GM10266 (cell line): Measurements from ENCODE around the gene CLEC18B.

Experiments
- DNase-seq: peaks from one replicate; pipeline ENCODE4 v3.0.0; 2012; ENCODE audit errors: extremely low spot score
- TF ChIP-seq, protein P1 (sequence below): IDR thresholded peaks from 2 replicates; pipeline ENCODE4 v1.5.1; 2012; ENCODE audit warnings: mild to moderate bottlenecking, low read depth; ENCODE audit not compliant: control insufficient read depth, insufficient read depth; ENCODE audit errors: missing control alignments

The CLEC18B gene

DNA sequence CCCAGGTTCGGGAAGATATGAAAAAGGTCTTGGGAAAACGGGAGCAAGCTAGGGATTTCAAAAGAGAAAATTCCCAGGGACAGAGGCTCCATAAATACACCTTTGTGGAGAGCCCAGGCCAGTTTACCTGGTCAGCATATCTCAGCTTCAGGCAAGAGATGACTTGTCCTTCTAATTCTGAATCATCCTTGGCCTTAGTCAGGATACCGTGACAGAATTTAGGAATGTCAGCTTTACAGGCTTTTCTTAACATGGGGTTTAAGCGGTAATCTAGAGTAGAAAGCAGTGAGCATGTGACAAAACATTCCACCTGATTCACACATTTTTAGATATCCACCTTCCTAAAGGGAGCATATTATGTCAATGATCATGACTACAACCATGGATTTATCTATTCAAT is 41.1 kb upstream of the CLEC18B start:
- TF ChIP-seq, protein P1, sequence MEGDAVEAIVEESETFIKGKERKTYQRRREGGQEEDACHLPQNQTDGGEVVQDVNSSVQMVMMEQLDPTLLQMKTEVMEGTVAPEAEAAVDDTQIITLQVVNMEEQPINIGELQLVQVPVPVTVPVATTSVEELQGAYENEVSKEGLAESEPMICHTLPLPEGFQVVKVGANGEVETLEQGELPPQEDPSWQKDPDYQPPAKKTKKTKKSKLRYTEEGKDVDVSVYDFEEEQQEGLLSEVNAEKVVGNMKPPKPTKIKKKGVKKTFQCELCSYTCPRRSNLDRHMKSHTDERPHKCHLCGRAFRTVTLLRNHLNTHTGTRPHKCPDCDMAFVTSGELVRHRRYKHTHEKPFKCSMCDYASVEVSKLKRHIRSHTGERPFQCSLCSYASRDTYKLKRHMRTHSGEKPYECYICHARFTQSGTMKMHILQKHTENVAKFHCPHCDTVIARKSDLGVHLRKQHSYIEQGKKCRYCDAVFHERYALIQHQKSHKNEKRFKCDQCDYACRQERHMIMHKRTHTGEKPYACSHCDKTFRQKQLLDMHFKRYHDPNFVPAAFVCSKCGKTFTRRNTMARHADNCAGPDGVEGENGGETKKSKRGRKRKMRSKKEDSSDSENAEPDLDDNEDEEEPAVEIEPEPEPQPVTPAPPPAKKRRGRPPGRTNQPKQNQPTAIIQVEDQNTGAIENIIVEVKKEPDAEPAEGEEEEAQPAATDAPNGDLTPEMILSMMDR, result no peak
- no peak for DNase-seq

DNA sequence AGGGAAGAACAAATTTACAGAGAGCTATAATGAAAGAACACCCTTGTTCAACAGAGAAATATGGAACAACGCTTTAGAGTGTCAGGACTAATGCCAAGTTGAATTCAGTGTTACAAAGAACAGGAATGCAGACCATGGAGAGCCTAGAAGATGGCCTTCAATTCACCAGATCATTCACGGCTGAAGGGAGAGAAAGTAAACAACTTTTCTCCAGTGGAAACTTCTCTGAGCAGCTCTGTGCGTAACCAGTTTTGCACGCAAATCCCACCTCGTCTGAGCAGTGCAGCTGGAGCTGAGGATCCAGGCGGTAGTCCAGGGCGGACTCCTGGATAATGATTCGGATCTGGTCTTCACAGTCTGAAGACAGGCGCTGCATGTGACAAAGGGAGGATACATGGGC is 40.5 kb upstream of the CLEC18B start:
- no peak for DNase-seq
- TF ChIP-seq, protein P1, result no peak

DNA sequence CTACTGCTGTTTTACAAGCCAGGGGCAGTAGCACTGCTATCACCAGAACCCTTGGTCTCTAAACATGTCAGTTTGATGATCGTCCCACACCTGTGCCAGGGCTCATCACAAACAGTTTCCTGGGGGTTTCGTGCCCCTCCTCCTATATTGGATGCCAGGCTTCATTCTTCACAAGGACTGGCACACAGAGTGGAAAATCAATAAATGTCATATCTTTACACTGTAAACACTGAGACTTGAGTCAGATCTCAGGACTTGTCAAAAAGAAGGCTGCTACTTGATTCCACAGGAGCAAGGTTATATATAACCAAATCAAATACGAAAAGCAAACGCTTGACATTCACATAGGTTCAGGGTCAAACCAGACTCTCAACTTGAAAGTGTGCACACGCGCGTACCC is 39.3 kb upstream of the CLEC18B start:
- TF ChIP-seq, protein P1, result no peak
- no peak for DNase-seq

DNA sequence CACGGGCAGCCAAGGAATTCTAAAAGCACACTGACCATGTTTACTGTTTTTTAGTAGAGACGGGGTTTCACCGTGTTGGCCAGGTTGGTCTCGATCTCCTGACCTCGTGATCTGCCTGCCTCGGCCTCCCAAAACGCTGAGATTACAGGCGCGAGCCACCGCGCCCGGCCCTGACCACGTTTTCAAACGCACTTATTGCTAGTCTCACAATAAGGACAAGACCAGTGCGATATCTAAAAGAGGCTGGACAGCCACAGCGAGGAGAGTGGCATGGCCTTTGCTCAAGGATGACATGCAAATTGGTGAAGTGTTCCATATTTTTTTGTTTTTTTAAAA is 35.0 kb upstream of the CLEC18B start:
- TF ChIP-seq, protein P1, result no peak
- no peak for DNase-seq

DNA sequence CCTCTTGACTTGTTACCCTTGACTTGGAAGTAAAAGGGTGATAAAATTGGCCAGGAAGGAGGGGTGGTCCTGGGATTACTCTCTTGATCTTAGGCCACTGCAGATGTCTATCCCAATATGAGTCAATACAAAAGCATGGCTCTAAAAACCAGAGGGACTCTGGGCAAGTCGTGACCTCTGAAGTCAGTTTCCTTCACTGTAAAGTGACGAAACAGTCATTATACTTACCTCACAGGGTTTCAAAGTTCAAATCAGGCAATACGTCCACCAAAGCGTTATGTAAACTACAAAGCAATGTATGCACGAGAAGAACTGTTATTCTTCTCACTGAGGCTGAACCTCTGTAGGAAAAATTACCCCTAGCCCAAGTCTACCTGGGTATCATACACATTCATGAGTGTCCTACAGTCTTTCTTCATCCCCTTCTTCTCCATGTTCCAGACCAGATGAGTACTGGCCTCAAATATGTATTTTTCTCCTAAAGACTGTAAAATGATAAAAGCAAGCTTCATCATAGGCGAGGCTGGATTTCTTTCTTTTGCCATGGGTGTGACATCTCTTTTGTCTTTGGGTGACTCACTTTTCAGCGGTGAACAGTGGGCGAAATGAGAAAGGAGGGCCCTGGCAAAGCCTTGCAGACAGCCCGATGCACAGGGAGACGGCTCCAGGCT is 34.5 kb upstream of the CLEC18B start:
- TF ChIP-seq, protein P1, result no peak
- DNase-seq, result no peak

DNA sequence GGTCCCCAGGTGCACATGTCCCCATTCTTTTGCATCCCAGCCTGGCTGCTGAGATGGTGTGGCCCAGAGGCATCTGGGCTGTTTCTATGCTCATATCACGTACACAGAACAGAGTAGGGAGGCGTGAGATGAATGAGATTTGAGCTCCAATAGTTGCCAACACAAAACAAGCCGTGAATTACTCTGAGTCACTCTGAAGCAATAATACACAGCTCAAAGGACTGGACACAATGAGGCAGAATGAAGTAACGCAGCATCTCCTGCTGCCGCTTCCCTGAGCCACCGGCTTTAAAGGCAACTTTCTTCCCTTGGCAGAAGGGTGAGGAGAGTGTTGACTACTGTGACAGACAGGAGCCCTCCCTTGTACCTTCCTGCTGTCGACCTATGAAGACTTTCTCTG is 33.9 kb upstream of the CLEC18B start:
- DNase-seq, result no peak
- TF ChIP-seq, protein P1, result no peak

DNA sequence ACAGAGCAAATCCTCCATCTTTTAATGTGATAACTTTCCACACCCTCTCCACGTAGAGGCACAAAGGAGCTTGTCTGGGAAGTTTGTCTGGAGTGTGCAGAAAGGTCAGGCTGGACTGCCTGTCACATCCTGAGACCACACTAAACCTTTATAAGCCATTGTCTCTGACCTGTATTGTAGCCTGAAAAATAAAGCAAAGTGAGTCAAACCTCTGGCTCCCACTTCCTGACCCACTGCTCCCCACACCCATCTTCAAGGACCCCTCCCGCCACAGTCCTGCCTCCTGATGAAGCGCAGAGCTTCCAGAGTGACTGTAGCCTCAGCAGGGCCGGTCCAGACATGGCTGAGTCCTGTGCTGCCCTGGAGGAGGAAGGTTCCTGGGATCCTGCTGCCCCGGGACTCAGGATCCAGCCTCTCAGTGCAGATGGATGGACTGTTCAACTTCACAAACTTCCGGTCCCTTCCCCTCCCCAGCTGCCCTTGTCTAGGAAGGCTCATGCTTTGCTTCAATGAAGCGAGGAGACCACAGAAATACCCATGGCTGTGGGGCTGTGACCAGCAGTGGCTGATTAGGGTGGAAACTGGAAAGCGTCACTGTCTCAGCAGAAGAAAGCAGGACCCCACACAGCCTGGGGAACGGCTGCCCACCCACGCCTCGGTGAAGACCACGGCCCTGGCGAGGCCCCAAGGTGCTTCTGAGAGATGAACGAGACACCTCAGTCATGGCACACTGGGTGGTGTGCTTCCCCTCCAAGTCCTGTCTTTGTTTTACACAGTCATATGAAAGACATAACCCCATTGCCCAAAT is 30.9 kb upstream of the CLEC18B start:
- DNase-seq, result peak; percentile 55
- TF ChIP-seq, protein P1, result no peak
